ENCODE results near the gene ATP5MK.
"Not testable (repeated sequence)": the region's sequence is repeated elsewhere in the genome, so short reads cannot be mapped to it uniquely, and the experiment has no call there.

Gene ATP5MK

GRCh38 chr10:103396789-103397087 is 463 bp upstream of the ATP5MK start:
- DNase-seq (ENCODE audit: low read depth), result no peak

DNA sequence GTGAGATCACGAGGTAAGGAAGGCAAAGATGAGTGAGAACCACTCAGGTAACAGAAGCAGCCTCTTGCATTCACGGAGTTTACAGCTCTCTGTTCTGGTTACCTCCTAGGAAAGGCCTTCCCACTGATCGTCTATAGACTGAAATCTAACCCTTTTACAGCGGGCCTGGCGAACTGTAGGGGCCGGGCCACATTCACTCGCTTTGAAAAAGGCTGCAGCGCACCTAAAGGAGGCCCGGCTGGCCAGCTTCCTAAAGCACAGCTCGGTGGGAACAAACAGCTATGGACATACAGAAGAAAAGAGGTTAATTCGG is 565 bp downstream of the ATP5MK start:
- no peak for DNase-seq (ENCODE audit: low read depth)

- DNase-seq (ENCODE audit: low read depth), result no peak
These were observed 2.1 kb downstream of the ATP5MK start for GRCh38 chr10:103394180-103394579.

GRCh38 chr10:103382769-103383168 is 13.5 kb downstream of the ATP5MK start:
- DNase-seq (ENCODE audit: low read depth), result no peak

DNA sequence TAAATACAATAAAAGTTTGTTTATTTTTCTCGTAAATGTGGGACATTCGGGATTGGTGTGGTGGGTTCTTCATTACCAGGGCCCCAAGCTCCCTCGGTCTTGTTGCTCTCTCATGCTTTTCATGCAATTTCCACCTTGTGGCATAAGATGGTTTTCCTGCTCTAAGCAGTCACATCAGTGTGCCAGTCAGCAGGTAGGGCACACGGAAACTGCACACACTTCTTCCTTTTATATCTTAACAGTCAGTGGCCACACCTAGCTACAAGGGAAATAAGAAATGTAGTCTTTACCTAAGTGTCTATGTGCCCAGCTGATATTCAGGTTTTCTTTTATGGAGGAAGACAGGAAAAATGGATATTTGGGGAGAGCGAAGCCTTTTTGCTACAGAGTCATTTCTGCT is 22.0 kb downstream of the ATP5MK start:
- no peak for DNase-seq (ENCODE audit: low read depth)

DNA sequence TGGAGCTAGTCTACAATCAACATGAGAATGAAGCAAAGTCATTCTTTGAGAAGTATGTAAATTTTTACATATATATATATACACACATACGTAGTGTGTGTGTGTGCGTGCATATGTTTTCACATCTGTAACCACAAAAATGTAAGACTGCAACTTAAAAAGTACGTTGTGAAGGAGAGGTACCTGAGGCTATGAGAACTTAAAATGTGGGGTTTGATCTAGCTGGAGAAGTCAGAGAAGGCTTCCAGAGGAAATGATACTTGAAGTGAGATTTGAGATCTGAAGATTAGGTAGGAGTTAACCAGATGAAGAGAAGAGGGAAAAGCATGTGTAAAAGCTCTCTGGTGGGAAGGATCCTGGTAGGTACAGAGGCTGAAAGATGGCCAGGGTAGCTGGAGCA is 22.7 kb downstream of the ATP5MK start:
- no peak for DNase-seq (ENCODE audit: low read depth)

- peak; percentile 88 for DNase-seq (ENCODE audit: low read depth)
These were observed 28.3 kb downstream of the ATP5MK start, which contains the start of gene TAF5 for GRCh38 chr10:103367782-103368518. Gene TAF5 (plus strand): TSS chr10:103367976. CDS start chr10:103367990, 14 bp downstream.

DNA sequence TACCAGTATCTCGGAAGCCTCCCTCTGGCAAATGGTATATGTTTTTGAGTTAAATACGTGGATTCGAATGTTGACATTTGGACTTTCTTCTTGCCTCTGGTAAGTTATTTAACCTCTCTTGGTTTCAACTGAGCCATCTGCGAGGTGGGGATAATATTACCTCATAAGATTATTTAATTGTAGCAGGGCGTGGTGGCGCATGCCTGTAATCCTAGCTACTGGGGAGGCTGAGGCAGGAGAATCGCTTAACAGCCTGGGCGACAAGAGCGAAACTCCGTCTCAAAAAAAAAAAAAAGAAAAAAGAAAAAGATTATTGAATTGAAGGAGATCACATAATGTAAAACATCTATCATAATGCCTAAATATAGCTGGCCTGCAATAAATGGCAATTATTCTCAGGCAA is 28.9 kb downstream of the ATP5MK start:
- DNase-seq (ENCODE audit: low read depth), result no peak

- not testable (repeated sequence) for DNase-seq (ENCODE audit: low read depth)
These were observed 35.5 kb downstream of the ATP5MK start for GRCh38 chr10:103360791-103361190.

DNA sequence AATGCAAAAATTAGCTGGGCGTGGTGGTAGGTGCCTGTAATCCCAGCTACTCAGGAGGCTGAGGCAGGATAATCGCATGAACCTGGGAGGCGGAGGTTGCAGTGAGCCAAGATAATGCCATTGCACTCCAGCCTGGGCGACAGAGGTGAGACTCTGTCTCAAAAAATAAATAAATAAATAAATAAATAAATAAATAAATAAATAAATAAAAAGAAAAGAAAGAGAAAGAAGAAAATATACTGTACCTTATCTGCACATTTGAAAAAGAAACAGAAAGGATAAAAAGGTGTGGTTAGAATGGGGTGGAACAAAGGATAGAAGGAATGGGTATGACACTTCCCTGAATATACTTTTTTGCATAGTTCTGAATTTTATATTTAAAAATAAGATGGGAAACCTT is 36.8 kb downstream of the ATP5MK start:
- DNase-seq (ENCODE audit: low read depth), result not testable (repeated sequence)

DNA sequence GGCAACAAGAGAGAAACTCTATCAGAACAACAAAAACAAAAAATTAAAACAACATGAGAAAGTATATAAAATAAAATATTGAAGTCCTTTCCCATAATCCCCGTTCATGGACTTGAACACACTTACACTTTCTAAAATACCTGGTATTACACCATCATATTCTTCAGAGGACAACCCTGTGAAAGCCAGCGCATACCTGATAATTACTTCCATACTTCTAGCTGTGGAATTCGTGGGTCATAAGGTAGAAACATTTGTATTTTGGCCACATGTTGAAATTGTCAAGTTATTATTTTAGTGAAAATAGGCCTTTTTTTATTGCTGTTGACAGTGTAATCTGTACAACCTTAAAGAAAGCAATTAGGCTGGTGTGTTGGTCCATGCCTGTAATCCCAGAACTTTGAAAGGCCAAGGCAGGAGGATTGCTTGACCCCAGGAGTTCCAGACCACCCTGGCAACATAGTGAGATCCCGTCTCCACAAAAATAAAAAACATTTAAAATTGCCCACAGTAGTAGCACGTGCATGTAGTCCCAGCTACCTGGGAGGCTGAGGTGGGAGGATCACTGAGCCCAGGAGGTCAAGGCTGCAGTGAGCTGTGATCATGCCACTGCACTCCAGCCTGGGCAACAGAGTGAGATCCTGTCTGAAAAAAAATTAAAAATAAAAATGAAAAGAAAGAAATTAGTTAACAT is 40.2 kb downstream of the ATP5MK start:
- no peak for DNase-seq (ENCODE audit: low read depth)

- DNase-seq (ENCODE audit: low read depth), result not testable (repeated sequence)
These were observed 41.7 kb downstream of the ATP5MK start for GRCh38 chr10:103354567-103354966.

- no peak for DNase-seq (ENCODE audit: low read depth)
These were observed 43.0 kb downstream of the ATP5MK start for GRCh38 chr10:103353281-103353680.

DNA sequence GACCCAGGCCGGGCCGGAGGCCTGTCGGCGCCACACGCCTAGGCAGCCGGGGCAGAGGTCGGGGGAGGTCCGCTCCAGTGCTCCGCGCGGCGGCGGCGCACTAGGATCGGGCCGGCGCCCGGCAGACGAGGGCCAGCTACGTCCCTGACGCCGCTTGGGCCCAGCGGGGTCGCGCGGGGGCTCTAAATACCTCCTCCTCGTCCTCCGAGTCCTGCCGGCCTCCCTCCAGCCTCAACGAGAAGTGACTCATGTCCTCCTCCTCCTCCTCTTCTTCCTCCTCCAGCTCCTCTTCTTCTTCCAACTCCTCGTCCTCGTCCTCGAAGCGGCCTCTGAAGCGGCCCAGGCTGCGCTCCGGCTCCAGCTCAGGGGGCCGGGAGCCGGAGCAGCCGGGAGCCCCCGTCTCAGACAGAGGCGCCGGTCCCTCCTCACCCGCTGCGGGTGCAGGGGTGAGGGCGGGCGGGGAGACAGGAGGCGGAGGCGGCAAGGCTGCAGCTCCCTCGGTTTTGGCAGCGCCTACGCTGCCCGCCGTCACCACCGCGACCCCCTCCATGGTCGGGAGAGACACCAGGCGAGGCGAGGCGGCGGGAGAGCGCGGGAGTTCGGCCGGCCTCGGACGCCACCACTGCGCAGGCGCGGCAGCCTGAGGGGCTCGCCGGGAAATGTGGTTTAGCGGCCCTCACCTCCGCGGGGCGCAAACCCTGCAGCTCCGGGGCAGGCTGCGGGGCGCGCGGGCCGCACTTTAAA is 45.6 kb downstream of the ATP5MK start, which contains the start of gene PCGF6:
TSS of gene PCGF6 (minus strand) at position 624 of the 744 bp plus-strand sequence. CDS start at position 550, 74 bp downstream.
- peak; percentile 73 for DNase-seq (ENCODE audit: low read depth)

GRCh38 chr10:103350175-103350516 is 46.1 kb downstream of the ATP5MK start:
- DNase-seq (ENCODE audit: low read depth), result no peak

Data from CMK (cell line).